DMS53 (cell line): ENCODE measurements around the gene TSPAN18.
A peak's percentile ranks its signal among the peaks of the same experiment; 100 is the strongest.

ENCODE experiments used
- DNase-seq: peaks from one replicate; lab custom pipeline; 2025; lab: John Stamatoyannopoulos, UW

TSPAN18 gene

GRCh38 chr11:44797051-44797450 is 70.3 kb downstream of the TSPAN18 start:
- no peak for DNase-seq

DNA sequence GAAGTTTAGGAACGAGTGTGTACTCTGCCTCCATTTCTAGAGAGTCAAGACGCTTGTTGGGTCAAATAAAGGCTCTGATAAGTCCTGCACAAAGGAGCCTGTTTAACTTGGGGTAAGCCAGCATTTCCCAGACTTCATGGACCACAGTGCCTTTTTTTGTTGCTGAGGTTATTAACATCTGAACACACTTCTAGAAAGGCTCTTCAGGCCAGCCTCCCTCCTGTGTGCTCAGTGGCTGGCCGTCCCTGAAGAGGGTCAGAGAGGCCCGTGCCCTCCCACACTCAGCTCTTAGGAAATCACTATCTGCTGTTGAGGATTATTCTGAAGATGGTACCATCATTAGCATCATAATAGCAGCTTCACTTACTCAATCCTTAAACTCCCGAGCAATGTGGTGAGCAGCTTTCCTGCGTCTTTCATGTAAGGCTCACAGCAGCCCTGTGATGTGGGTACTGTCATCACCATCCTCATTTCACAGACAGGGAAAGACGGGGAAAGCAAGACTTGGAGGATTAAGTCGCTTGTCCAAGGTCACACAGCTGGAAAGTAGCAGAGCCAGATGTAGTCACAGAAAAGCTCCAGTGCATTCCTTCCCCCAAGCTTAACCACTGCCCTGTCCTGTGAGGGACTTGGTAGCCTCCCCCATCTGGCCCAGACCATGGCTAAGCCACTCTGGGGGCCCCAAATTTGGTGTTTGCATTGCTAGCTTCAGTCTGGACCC is 71.3 kb downstream of the TSPAN18 start:
- no peak for DNase-seq

DNA sequence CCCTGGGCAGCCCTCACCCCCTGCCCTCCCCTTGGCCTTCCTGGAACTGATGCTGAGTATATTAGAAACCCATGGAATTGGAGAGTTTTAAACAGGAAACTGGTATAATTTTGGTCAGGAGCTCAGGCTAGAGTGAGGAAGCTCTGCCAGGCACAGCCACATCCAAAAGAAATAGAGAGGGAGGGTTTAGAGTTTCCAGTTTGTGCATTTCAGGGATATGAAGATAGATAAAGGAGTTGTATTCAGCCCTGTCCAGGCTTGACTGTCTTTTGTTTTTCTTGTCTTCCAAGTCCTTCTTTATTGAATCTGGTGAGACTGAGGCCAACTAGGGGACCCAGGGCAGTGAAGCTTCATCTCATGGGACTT is 71.8 kb downstream of the TSPAN18 start:
- DNase-seq = no peak

DNA sequence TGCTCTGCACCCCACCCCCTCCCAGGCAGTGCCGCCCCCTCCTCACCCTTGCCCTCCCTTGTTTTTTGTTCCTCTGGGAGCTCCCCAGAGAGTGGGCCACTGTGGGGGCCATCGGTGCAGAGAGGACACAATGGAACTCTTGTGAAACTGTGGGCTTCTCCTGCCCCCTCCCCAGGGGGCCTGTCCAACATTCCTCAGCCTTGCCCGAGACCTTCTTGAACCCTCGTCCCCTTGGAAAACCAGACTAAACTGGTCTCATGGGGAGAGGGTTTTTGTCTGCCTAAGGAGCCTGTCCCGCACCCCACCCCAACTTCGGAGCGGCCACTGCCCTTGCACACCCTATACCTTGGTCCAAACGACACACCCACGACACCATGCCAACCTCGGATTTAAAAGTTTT is 72.2 kb downstream of the TSPAN18 start:
- no peak for DNase-seq

GRCh38 chr11:44802347-44802746 is 75.6 kb downstream of the TSPAN18 start:
- no peak for DNase-seq

DNA sequence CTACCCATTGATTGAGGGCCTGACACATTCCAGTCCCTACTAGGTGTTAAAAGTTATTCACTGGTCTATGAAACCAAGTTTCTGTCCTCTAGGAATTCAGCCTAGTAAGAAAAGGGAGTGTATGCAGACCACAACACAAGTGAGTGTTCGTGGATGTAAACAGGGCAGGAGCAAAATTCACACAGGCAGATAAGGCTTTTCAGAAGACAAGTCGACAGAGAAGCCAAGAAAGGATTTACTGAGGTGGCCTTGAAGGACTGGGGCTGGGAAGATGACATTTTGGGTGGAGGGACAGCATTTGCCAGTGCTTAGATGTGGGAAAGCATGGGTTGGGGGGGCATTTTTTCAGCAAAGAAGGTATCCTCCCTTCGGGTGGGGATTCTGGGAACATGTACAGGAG is 76.2 kb downstream of the TSPAN18 start:
- DNase-seq = no peak

- DNase-seq = no peak
These were observed 78.0 kb downstream of the TSPAN18 start for GRCh38 chr11:44804449-44805437.

- DNase-seq = no peak
These were observed 78.8 kb downstream of the TSPAN18 start for GRCh38 chr11:44805596-44805995.

DNA sequence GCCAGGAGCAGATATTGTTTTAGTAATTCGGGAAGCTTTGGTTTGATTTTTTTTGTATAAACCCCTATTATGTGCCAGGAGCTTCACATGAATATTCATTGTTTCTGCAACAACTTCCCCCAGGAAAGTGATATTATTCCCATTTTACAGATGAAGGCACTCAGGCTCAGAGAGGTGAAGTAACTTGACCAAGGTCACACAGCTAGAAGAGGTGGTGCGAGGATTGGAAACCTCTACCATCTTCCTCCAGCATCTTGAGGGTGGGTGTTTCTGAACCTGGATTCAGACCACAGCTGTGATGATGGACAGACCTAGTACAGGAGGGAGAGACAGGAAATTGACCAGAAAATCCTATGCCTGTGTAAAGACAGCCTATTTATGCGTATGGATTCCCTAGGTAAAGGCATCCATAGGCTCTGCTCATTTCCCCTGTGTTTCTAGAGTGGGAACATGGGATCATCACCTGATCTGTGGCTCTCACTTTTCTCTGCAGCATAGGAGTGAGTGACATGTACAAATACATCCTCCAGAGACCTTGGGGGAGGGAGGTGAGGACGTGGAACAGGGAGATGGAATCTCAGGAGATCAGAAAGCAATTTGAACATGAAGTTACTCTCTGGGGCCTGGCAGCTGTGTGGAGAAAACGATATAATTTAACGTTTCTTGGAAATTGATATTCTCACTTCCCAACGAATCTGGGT is 81.4 kb downstream of the TSPAN18 start:
- no peak for DNase-seq

- no peak for DNase-seq
These were observed 82.5 kb downstream of the TSPAN18 start for GRCh38 chr11:44809283-44809682.

DNA sequence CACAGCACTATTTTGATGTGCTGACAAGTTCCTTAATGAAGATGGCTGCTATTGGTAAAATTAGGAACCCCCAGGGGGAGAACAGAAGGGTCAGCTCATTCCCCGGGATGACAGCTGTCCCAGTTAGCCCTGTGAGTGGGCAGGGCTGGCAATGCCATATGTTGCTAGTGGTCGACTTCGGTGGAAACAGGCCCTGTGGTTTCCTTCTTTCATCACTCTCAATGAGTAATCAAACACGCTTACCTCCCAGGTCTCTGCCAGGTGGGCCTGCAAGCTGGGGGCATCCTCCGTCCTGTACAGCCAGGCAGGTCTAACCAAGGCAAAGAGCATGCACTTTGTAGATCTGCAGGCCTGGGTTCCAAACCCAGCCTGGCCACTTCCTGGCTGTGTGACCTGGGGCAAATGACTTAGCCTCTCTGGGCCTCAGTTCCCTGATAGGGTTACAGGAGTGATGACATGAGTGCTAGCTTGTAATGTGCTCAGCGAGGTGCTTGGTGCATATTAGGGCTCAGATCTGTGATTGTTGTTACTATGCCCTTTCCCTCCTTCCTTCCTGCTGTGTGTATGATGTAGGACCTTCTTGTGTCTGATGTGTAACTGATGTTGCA is 85.2 kb downstream of the TSPAN18 start:
- DNase-seq = no peak

GRCh38 chr11:44812971-44813370 is 86.2 kb downstream of the TSPAN18 start:
- no peak for DNase-seq

- DNase-seq = no peak
These were observed 86.6 kb downstream of the TSPAN18 start for GRCh38 chr11:44813401-44813800.

DNA sequence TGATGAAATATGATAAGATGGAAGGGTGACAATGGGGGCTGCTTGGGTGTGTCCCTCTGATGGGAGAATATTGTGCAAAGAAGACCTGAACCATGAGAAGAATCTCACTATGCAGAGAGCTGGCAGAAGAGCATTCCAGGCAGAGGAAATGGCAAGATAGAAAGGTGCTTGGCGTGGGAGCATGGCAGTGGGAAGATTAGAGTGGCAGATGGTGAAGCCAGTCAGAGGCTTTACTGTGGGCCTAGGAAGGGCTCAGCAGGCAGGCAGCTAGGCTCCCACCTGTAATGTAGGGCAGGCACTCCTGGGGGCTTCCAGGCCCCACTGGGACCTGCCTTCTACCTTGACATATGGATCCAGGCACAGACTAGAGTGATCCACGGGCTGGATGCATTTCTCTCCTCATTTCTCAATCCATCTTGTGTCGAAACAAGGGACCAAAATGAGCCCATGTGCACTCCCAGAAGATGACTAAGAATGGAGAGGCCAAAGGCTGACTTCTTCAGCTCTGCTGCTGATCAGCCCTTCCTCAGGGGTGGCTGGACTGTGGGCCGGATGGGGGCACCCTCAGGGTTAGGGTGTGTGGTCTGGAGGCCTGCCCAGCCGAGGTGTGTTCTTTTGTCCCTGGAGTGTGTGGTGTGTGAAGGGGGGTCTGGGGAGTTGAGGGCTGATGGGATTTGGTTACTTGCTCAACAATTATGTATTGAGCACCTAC is 88.3 kb downstream of the TSPAN18 start:
- no peak for DNase-seq

- no peak for DNase-seq
These were observed 89.2 kb downstream of the TSPAN18 start for GRCh38 chr11:44815917-44816456.

GRCh38 chr11:44816761-44817160 is 90.0 kb downstream of the TSPAN18 start:
- no peak for DNase-seq

GRCh38 chr11:44817207-44817949 is 90.6 kb downstream of the TSPAN18 start:
- peak; percentile 18 for DNase-seq

DNA sequence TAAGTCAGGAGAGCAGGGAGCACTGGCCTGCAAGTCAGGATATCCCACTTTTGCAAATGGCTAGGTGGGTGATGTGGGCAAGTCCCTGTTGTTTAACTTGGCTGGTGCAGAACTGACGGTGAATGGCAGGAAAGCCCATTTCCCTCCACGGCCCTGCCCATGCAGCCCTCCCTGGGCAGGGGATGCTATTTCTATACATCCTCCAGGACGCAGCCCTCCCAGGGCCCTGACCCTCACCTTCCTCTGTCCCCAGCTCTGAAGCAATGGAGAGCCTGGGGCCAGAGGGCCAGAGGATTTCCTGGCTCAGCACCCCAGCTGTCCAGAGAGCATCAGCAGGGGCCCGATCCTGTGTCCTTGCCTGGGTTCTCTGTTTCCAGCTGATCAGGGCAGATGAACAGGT is 91.3 kb downstream of the TSPAN18 start:
- DNase-seq = no peak

DNA sequence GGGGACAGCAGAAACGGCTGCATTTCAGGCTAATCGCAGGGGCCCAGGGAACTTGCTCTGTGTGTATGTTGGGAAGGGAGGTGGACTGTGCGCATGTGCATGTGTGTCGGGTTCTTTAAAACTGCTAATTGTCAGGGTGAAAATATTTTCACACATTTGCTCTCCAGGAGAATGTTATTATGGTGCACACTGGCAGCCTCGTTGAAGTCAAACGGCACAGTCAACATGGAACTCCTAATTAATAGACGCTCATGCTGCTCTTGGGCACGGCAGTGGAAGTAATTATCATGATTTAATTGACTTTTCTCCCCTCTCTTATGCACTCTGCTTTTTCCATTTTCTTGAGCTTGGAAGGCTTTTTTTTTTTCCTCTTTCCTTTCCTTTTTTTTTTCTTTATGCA is 92.6 kb downstream of the TSPAN18 start:
- no peak for DNase-seq

DNA sequence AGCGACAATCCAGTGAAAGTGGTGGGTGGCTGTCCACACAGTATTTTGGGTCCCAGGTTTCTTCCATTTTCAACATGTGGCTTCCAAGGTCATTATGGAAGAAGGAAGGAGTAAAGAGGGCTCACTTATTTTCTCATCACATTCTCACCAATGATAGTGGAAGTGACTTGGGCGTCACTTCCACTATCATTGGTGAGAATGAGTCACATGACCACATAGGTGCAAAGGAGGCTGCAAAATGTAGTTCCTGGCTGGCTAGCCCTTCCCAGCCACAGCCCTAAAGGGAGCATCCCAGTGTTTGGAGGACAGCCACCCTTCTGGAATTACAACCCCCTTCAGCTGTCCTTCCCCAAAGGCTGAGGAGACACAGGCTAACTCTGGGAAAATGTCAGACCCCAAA is 95.6 kb downstream of the TSPAN18 start:
- no peak for DNase-seq

GRCh38 chr11:44823006-44823405 is 96.2 kb downstream of the TSPAN18 start:
- DNase-seq = peak; percentile 14
